Activated CD4-positive, alpha-beta T cell treated with anti-CD3 and anti-CD28 coated beads for 1 hour (primary cell): ENCODE data around the gene ANKRD45.
"Not testable (repeated sequence)": the region's sequence is repeated elsewhere in the genome, so short reads cannot be mapped to it uniquely, and the experiment has no call there.

Source experiments
- DNase-seq: peaks from one replicate; pipeline ENCODE4 v3.0.0-alpha.2; 2020

The ANKRD45 gene

GRCh38 chr1:173669491-173669941 lies at the start of gene ANKRD45:
TSS of gene ANKRD45 (minus strand) at chr1:173669851. CDS start at chr1:173659418, 10,433 bp downstream.
- no peak for DNase-seq

DNA sequence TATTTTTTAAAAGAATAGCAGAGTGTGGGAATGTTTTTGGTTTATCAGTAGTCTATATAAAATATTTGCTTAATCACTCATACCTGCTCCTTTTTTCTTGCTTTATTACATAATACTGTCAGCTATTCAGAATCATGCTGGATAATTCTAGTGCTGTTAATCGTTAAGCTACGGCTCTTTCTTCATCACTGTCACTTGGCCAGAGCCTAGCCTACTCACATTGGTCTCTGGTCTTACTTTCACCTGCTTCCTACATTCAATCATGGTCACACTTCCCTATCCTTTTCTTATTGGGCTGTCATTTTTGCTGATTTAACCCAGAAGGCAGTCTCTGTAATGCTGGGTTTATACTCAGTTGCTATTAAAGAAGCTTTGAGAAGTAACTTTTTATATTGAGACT lies 47.6 kb upstream of the ANKRD45 start:
- DNase-seq: no peak

DNA sequence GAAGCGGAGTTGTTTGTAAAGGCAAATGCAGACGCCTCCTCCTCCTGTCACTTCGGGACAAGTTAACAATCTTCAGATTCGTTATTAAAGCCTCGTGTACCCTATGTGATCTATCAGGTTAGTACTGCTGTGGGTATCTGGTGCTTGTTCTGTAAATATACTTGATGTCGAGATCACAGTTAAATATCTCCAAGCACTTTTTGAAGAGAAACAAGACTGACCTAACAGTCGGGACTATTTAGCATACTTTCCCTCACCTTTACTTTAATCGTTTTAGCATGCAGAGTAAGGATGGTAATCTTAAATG lies 45.8 kb upstream of the ANKRD45 start:
- DNase-seq: no peak

DNA sequence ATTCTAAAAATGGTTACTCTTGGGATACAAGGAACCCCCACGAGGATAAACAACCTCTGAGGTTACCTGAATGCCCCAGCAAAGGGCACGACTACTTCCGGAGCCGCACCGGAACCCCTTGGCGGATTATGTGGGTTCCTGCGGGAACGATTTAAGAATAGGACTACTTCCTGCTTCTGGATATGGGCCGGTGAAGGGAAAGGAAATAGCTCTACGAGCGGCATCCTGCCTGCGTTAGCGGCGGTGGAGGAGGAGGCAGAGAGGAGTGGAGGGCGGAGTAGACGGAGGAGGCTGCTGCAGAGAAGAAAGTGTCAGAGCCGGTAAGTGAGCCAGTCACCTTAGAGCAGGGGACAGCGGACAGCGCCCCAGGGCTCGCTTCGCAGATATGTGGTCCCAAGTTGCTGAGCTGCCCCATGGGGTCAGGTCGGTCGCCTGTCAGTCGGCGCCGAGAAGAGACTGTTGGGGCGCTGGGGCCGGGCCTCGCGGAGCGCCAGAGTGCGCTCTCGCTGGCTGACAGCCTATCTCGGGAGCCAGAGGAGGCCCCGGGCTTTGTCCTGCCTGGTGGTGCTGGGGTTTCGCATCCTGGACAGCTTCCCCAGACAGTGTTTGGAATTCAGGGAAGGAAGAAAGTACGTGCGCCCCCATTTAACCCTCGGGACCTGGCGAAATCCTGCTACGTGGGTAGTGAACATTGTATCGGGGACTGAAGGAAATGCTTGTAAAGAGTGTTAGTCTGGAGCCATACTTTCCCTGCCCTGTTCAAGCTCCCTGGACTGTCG lies 45.3 kb upstream of the ANKRD45 start, which contains the start of gene KLHL20:
KLHL20 (plus strand) TSS at position 223 of the 779 bp plus-strand sequence. CDS start 1,063 bp downstream, outside the sequence.
- peak; percentile 75 for DNase-seq

- no peak for DNase-seq
Observed at GRCh38 chr1:173714441-173714758, 44.7 kb upstream of the ANKRD45 start.

DNA sequence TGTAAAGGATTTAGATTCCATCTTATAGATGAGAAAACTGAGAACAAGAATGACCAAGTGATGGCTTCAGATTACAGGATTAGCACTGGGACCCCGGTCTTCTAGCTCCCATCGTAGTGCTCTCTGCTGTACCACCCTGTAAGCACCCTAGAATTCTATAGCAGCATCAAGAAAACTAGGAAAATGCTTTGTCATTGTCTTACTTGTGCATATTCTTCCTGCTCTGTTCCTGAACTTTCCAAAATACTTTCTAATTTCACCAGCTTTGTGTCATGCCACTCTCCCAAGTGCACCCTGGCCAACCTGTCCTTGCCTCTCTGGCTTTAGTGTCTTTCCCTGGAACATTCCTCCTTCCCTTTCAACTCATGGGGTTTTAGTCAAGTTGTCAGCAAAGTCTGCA lies 39.1 kb upstream of the ANKRD45 start:
- DNase-seq: no peak

DNA sequence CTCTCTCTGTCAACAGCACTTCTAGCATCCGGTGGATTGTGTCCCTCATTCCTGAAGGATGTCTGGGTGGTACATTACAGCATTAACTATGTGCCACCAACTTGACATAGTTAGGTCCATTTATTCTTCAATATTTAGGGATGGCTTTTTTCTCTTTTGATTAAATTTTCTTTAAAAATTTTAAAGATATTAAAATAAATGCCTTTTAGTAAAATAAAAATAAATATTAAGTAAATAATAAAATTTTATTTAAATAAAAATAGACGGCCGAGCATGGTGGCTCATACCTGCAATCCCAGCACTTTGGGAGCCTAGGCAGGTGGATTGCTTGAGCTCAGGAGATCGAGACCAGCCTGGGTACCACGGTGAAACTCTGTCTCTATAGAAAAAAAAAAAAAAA lies 35.5 kb upstream of the ANKRD45 start:
- DNase-seq: no peak

DNA sequence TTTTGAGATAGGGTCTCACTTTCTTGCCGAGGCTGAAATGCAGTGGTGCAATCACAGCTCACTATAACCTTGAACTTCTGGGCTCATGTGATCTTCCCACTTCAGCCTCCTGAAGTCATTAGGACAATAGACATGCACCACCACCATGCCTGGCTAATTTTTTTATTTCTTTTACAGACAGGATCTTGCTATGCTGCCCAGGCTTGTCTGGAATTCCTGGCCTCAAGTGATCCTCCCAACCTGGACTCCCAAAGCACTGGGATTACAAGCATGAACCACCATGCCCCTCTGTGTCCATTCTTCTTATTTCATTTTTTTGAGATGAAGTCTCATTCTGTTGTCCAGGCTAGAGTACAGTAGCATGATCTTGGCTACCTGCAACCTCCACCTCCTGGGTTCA lies 33.1 kb upstream of the ANKRD45 start:
- no peak for DNase-seq

DNA sequence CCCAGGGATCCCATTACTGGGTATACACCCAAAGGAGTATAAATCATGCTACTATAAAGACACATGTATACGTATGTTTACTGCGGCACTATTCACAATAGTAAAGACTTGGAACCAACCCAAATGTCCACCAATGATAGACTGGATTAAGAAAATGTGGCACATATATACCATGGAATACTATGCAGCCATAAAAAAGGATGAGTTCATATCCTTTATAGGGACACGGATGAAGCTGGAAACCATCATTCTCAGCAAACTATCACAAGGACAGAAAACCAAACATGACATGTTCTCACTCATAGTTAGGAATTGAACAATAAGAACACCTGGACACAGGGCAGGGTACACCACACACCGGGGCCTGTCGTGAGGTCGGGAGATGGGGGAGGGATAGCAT lies 31.6 kb upstream of the ANKRD45 start:
- DNase-seq: not testable (repeated sequence)

DNA sequence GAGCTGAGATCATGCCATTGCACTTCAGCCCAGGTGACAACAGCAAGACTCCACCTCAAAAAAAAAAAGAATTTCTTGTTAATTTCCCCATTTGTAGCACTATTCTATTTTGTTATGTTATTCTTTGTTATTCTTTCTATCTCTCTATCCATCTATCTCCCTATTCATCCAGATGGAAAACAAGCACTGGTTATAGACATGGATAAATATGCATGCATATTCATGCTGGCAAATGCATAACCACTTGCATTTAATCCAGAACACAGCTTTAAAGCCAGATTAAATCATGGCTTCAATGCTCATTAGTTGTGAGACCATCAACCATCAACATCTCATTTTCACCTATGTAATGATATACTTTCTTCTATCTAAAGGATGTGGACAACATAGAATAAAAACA lies 23.6 kb upstream of the ANKRD45 start:
- DNase-seq: no peak

GRCh38 chr1:173688300-173688699 lies 18.6 kb upstream of the ANKRD45 start:
- DNase-seq: no peak

GRCh38 chr1:173685121-173685520 lies 15.5 kb upstream of the ANKRD45 start:
- not testable (repeated sequence) for DNase-seq

DNA sequence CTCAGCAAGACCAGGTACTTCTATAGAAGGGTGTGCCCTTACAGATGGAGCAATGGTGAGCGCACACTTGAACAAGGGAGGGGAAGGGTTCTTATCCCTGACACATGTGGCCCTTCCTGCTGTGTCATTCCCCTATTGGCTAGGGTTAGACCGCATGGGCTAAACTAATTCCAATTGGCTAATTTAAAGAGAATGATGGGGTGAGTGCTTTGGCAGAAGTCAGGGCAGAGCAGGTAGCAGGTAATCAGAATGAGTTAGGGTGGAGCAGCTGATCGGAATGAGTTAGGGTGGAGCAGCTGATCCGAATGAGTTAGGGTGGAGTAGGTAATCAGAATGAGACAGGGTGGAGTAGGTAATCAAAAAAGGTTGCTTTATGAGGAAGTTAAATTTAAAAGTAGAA lies 14.2 kb upstream of the ANKRD45 start:
- not testable (repeated sequence) for DNase-seq

DNA sequence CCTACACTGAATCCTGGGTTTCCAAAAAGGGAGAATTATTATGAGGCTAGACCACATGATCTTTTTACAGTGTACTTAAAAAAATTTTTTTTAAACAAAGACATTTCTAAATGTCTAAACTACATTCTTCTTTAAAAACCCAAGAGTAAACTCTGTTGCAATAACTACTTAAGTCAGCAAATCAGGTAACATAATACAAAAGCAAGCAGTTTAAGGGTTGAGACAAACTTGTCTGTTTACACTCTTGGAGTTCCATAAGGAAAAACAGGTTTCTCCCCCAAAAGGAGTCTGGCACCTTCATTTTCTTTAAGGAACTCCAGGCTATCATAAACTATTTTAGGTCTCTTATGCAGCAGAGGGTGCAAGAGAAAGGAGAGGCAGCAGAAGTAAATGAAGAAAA lies 12.5 kb upstream of the ANKRD45 start:
- DNase-seq: no peak

DNA sequence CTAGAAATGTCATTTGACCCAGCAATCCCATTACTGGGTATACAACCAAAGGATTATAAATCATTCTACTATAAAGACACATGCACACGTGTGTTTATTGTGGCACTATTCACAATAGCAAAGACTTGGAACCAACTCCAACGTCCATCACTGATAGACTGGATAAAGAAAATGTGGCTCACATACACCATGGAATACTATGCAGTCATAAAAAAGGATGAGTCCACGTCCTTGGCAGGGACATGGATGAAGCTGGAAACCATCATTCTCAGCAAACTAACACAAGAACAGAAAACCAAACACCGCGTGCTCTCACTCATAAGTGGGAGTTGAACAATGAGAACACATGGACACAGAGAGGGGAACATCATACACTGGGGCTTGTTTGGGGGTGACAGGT lies 10.5 kb upstream of the ANKRD45 start:
- not testable (repeated sequence) for DNase-seq

DNA sequence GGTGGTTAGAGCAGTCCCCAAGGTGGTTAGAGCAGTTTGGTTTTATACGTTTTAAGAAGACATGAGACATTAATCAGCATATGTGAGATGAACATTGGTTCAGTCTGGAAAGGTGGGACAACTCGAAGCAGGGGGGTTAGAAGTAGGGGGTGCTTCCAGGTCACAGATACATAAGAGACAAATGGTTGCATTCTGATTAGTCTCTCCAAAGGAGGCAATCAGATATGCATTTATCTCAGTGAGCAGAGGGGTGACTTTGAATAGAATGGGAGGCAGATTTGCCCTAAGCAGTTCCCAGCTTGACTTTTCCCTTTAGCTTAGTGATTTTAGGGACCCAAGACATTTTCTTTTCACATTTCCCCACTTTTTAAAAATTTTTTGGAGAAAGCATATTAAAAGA lies 4.8 kb upstream of the ANKRD45 start:
- DNase-seq: not testable (repeated sequence)

DNA sequence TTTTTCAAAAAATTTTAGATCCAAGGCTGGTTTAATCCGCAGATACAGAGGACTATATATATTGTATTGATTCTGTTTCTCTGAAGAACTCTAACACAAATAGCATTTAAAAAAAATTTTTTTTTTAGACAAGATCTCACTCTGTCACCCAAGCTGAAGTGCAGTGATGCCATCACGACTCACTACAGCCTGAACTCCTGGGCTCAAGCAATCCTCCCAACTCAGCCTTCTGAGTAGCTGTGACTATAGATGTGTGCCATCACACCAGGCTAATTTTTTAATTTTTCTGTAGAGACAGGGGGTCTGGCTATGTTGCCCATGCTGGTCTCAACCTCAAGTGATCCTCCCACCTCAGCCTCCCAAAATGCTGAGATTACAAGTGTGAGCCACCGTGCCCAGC lies 3.0 kb downstream of the ANKRD45 start:
- DNase-seq: no peak

DNA sequence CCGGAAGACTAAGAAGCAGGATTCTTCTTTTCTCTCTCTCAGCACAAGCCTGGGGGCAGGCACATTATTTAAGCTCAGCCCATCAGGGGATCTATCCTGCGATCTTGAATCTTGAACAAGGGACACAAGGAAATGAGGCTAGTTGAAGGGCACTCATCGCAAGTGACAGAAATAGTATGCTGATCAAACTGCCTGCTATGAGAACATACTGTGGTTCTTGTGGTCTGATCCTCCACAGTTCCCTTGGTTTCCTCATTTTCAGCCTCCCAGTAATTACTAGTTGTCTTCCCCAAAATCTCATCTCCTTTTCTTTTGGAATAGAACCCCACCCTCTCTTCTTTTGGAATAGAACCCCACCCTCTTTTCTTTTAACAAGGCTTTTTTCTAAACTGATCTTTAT lies 6.5 kb downstream of the ANKRD45 start:
- no peak for DNase-seq

DNA sequence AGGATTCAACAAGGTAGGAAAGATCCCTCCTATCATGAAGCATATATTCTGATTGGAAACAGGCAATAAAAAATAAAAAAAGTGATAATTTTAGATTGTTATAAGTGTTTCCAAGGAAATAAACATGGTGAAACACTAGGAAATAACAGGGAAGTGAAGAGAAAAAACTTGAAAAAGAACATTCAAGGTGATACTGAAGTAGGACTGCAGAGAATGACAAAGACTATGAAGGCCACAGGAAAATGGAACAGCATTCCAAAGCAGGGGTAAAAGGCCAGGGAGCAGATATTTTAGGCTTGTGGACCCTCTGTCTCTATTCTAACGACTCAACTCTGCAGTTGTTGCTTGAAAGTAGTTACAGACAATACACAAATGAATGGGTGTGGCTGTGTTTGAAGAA lies 7.9 kb downstream of the ANKRD45 start:
- no peak for DNase-seq

GRCh38 chr1:173661271-173661670 lies 8.4 kb downstream of the ANKRD45 start:
- DNase-seq: no peak

GRCh38 chr1:173660306-173660705 lies 9.3 kb downstream of the ANKRD45 start:
- no peak for DNase-seq

- DNase-seq: no peak
Observed at GRCh38 chr1:173648880-173649605, 20.6 kb downstream of the ANKRD45 start.

- no peak for DNase-seq
Observed at GRCh38 chr1:173646656-173647055, 23.0 kb downstream of the ANKRD45 start.

DNA sequence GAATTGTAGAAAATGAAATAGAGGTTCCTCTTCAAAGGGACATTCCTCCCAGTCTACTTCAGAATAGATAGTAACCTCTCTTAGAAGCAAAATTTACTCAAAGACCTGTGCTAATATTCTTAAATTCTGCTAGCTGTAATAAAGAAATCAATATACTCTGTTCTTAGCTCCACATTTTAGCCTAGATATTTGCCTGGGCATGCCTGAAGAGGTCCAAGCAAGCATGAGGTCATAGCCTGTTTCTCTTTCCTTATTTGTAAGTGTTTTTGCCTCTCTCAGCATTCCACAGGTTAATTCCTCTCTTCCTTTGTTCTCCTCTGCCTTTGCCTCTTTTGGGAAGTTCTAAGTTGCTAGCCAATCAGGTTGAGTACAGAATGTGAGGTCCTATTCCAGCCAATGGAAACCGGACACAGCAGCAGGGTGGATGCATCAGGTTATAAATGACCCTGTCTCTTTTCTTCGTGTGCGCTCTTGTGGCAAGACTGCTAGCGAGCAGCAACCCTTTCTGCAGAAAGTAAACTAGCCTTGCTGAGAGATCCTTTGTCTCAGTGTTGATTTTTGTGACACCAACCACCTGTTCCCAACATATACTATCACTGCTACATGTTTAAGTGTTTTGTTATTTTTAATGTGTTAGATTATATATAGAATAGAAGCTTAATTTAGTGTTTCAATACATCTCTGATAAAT lies 27.1 kb downstream of the ANKRD45 start:
- not testable (repeated sequence) for DNase-seq
